ENCODE data around the gene UBIAD1. TPM values are rescaled to one million over a fixed set of nuclear protein-coding genes. Genes with fewer than 3 reads are reported as not detected.

Gene UBIAD1
- polyA plus RNA-seq, 1 donor from 2014 or later: 14.5 TPM

DNA sequence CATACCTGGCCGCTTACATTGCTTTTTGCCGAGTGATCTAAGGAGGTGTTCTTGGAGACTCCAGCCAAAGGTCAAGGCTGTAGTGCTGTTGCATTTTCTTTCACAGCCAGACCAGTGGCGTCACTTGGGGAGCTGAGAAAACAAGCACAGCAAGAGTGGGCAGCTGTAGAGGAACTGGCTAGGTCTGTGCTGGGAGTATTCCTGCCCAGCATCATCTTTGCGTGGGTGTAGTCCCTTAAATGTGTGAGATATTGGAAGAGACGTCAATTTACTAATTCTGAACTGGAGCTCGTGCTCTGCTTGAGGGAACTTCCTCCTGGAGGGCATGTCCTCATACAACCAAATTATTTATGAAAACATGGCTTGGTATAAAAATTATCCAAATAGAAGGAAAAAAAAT, 10.2 kb downstream of the UBIAD1 start:
- Histone ChIP-seq H3K9me2 (ENCODE audit: insufficient read depth, low read length) (no peaks in the 10 kb centered on the region), H3K27ac (ENCODE audit: low read length) (no peak overlapping the region), H3K9me3 (ENCODE audit: low read length) (no peaks in the 10 kb centered on the region), H3K4me3 (ENCODE audit: low read length) (no peak overlapping the region), H3F3A (ENCODE audit: insufficient read depth, low read length, poor library complexity, severe bottlenecking) (no peaks in the 10 kb centered on the region), H3K9ac (ENCODE audit: low read length) (no peak overlapping the region), H3K4me2 (ENCODE audit: low read length) (no peak overlapping the region), H3K79me2 (replicated peaks; ENCODE audit: insufficient read depth, low read length) (peaks cover 4% of the 10 kb centered on the region), H3K27me3 (ENCODE audit: insufficient read depth, low read depth, low read length) (no peaks in the 10 kb centered on the region), H4K20me1 (ENCODE audit: insufficient read depth) (no peaks in the 10 kb centered on the region), H3K36me3 (ENCODE audit: insufficient read depth, low read length) (peaks cover 4% of the 10 kb centered on the region), H2AFZ (ENCODE audit: low read depth, low read length) (no peak overlapping the region)
- TF ChIP-seq TAF1 (IDR thresholded peaks at IDR 0.05; ENCODE audit: low read depth) (no peak), EZH2 (IDR thresholded peaks at IDR 0.05; ENCODE audit: borderline replicate concordance, insufficient read depth, low read length, poor library complexity, severe bottlenecking) (no peak), POLR2AphosphoS5 (IDR thresholded peaks at IDR 0.05) (no peak), MXI1 (conservative IDR thresholded peaks at IDR 0.05; ENCODE audit: poor library complexity, severe bottlenecking) (no peak), SMC3 (conservative IDR thresholded peaks at IDR 0.05; ENCODE audit: poor library complexity) (no peak), EP300 (conservative IDR thresholded peaks at IDR 0.05; ENCODE audit: poor library complexity, severe bottlenecking) (no peak), RAD21 (conservative IDR thresholded peaks at IDR 0.05) (no peak)
- TF ChIP-seq, protein P1, sequence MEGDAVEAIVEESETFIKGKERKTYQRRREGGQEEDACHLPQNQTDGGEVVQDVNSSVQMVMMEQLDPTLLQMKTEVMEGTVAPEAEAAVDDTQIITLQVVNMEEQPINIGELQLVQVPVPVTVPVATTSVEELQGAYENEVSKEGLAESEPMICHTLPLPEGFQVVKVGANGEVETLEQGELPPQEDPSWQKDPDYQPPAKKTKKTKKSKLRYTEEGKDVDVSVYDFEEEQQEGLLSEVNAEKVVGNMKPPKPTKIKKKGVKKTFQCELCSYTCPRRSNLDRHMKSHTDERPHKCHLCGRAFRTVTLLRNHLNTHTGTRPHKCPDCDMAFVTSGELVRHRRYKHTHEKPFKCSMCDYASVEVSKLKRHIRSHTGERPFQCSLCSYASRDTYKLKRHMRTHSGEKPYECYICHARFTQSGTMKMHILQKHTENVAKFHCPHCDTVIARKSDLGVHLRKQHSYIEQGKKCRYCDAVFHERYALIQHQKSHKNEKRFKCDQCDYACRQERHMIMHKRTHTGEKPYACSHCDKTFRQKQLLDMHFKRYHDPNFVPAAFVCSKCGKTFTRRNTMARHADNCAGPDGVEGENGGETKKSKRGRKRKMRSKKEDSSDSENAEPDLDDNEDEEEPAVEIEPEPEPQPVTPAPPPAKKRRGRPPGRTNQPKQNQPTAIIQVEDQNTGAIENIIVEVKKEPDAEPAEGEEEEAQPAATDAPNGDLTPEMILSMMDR (IDR thresholded peaks at IDR 0.05; ENCODE audit: poor library complexity, severe bottlenecking): no peak
- TF ChIP-seq, protein P2, sequence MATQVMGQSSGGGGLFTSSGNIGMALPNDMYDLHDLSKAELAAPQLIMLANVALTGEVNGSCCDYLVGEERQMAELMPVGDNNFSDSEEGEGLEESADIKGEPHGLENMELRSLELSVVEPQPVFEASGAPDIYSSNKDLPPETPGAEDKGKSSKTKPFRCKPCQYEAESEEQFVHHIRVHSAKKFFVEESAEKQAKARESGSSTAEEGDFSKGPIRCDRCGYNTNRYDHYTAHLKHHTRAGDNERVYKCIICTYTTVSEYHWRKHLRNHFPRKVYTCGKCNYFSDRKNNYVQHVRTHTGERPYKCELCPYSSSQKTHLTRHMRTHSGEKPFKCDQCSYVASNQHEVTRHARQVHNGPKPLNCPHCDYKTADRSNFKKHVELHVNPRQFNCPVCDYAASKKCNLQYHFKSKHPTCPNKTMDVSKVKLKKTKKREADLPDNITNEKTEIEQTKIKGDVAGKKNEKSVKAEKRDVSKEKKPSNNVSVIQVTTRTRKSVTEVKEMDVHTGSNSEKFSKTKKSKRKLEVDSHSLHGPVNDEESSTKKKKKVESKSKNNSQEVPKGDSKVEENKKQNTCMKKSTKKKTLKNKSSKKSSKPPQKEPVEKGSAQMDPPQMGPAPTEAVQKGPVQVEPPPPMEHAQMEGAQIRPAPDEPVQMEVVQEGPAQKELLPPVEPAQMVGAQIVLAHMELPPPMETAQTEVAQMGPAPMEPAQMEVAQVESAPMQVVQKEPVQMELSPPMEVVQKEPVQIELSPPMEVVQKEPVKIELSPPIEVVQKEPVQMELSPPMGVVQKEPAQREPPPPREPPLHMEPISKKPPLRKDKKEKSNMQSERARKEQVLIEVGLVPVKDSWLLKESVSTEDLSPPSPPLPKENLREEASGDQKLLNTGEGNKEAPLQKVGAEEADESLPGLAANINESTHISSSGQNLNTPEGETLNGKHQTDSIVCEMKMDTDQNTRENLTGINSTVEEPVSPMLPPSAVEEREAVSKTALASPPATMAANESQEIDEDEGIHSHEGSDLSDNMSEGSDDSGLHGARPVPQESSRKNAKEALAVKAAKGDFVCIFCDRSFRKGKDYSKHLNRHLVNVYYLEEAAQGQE (IDR thresholded peaks at IDR 0.05; ENCODE audit: borderline replicate concordance): no peak

DNA sequence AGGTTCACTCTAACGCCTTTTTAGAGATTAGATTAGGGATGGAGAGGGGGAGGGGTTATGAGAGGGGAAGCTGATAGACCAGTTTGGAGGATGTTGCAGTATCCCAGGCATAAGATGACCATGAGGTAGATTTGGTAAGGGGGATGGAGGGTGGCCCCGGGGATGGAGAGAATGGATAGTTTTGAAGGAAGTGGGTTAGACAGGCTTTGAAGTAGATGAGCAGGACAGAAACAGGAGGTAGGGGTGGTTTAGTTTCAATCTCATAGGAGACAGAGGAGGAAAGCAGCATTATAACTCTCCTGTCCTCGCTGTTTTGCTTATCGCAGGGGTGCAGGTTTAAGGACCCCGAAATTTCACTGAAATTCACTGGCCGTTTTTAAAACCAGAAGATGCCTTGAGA, 11.8 kb downstream of the UBIAD1 start:
- TF ChIP-seq TAF1 (IDR thresholded peaks at IDR 0.05; ENCODE audit: low read depth) (no peak), SMC3 (conservative IDR thresholded peaks at IDR 0.05; ENCODE audit: poor library complexity) (no peak), EZH2 (IDR thresholded peaks at IDR 0.05; ENCODE audit: borderline replicate concordance, insufficient read depth, low read length, poor library complexity, severe bottlenecking) (no peak)
- Histone ChIP-seq H3K9me3 (ENCODE audit: low read length) (no peaks in the 10 kb centered on the region), H3K36me3 (ENCODE audit: insufficient read depth, low read length) (peaks cover 4% of the 10 kb centered on the region), H3K79me2 (replicated peaks; ENCODE audit: insufficient read depth, low read length) (peaks cover 4% of the 10 kb centered on the region), H2AFZ (ENCODE audit: low read depth, low read length) (no peak overlapping the region), H3K4me3 (ENCODE audit: low read length) (no peak overlapping the region), H4K20me1 (ENCODE audit: insufficient read depth) (no peaks in the 10 kb centered on the region), H3K4me2 (ENCODE audit: low read length) (no peak overlapping the region), H3K9ac (ENCODE audit: low read length) (no peak overlapping the region), H3F3A (ENCODE audit: insufficient read depth, low read length, poor library complexity, severe bottlenecking) (no peaks in the 10 kb centered on the region), H3K27ac (ENCODE audit: low read length) (no peak overlapping the region), H3K27me3 (ENCODE audit: insufficient read depth, low read depth, low read length) (no peaks in the 10 kb centered on the region), H3K9me2 (ENCODE audit: insufficient read depth, low read length) (no peaks in the 10 kb centered on the region)

All from neural cell (in vitro differentiated cells).